MV-4-11 (cell line): Measurements from ENCODE around the gene RNF121.
"Not testable (repeated sequence)": the region's sequence is repeated elsewhere in the genome, so short reads cannot be mapped to it uniquely, and the experiment has no call there.

Experiments used
- DNase-seq: peaks from one replicate; lab custom pipeline; 2025; lab: John Stamatoyannopoulos, UW

RNF121 gene

DNA sequence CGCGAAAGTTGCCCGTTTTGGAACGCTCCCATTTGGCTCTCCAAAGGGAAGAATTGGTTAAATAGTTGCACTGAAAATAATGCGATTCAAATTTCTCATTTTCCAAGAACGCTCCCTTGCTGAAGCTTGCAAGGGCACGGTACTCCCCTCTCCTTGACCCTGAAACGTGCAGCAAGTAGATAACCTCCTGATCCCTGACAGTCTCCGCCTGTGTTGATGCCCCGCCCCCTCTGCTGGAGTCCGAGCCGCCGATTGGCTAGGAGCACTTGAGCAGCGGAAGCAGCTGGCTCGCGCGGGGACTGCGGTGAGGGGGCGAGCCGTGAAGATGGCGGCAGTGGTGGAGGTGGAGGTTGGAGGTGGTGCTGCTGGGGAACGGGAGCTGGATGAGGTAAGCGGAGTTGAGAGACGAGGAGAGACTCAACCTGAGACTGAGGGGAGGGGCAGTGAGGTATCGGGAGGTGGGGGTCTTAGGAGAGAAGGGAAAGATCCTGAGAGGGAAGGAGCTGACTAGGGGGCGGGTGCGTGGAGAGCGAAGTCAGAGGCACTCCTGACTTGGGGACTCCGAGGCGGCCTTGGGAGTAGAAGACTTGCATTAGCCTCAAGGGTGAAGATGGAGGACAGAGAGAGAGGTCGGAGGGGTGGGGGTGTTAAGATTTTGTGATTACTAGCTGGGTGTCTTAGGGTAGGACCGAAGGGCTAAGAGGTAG, at the start of gene RNF121:
Gene RNF121, plus strand, starts transcription at position 310 of the 707 bp plus-strand sequence. Its CDS starts 16 bp downstream, at position 326.
- peak; percentile 95 for DNase-seq

GRCh38 chr11:71885806-71886205, 43.0 kb upstream of the RNF121 start:
- not testable (repeated sequence) for DNase-seq

DNA sequence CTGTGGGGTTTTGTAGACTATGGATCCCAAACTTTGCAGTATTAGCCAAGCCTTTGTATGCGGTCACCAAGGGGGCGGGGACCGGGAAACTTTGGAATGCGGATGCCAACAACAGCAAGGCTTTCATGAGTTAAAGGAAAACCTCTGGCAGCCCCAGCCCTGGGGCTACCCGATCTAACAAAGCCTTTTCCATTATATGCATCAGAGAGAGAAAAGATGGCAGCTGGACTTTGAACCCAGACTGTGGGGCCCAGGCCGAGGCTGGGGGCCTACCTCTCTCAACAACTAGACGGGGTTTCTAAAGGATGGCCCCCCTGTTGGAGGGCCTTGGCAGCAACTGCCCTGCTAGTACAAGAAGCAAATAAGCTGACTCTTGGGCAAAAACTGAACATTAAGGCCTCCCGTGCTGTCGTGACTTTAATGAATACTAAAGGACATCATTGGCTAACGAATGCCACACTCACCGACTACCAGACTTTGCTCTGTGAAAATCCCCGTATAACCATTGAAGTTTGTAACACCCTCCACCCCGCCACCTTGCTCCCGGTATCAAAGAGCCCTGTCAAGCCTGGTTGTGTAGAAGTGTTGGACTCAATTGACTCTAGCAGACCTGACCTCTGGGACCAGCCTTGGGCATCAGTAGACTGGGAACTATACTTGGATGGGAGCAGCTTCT, 40.4 kb upstream of the RNF121 start:
- DNase-seq = not testable (repeated sequence)

- not testable (repeated sequence) for DNase-seq
Measured at GRCh38 chr11:71889181-71889872, 39.5 kb upstream of the RNF121 start.

- DNase-seq = peak; percentile 9
Measured at GRCh38 chr11:71895961-71896360, 32.9 kb upstream of the RNF121 start.

DNA sequence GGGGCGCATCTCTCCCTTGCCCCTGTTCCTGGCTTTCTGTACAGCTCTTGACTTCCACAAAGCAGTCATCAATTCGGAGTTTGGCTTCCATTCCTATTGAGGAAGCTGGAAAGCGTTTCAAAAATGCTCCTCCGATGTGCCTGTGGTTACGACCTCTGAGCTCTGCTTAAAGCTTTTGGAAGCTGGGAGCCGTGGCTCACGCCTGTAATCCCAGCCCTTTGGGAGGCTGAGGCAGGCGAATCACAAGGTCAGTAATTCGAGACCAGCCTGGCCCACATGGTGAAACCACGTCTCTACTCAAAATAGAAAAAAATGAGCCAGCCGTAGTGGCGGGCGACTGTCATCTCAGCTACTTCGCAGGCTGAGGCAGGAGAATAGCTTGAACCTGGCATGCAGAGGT, 27.7 kb upstream of the RNF121 start:
- DNase-seq = peak; percentile 0

- no peak for DNase-seq
Measured at GRCh38 chr11:71908218-71908617, 20.6 kb upstream of the RNF121 start.

DNA sequence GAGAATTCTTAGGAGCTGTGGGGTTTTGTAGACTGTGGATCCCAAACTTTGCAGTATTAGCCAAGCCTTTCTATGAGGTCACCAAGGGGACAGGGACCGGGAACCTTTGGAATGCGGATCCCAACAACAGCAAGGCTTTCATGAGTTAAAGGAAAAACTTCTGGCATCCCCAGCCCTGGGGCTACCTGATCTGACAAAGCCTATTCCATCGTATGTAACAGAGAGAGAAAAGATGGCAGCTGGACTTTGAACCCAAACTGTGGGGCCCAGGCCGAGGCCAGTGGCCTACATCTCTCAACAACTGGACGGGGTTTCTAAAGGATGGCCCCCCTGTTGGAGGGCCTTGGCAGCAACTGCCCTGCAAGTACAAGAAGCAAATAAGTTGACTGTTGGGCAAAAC, 18.1 kb upstream of the RNF121 start:
- DNase-seq = not testable (repeated sequence)

- DNase-seq = not testable (repeated sequence)
Measured at GRCh38 chr11:71911321-71911985, 17.4 kb upstream of the RNF121 start.

- DNase-seq = not testable (repeated sequence)
Measured at GRCh38 chr11:71911986-71912340, 16.9 kb upstream of the RNF121 start.

GRCh38 chr11:71913756-71914526, 14.9 kb upstream of the RNF121 start:
- DNase-seq = no peak

DNA sequence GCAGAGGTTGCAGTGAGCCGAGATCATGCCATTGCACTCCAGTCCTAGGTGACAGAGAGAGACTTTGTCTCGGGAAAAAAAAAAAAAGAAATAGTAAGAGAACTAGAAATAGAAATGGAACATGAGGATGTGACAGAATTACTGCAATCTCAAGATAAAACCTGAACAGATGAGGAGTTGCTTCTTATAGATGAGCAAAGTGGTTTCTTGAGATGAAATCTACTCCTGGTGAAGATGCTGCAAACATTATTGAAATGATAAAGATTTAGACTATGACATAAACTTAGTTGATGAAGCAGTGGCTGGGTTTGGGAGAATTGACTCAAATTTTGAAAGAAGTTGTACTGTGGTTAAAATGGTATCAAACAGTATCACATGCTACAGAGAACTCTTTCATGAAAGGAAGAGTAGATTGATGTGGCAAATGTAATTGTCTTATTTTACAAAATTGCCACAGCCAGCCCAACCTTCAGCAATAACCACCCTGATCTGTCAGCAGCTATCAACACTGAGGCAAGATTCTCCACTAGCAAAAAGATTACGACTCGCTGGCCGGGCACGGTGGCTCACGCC, 14.1 kb upstream of the RNF121 start:
- DNase-seq = no peak

DNA sequence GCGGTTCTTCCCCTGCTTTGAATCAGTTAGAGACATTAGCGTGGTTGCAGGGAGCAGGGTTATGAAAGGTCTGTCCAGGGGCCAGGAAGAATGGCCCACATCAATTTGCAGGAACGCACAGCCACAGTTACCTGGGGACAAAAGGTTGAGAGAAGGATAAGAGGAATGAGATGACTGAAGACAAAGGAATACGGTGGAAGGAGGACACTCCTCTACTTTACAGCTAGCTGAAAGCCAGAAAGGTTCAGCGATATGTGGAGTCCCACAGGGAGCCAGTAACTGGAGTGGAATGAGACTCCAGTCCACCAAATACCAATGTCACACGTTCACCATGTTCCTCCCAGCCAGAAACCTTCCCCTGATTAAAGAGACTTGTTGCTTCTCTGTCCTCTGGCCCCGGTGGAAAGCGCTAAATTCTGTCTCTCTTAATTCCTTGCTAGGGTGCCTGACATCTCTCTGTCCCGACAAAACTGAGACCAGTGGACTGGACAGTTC, 11.2 kb upstream of the RNF121 start:
- DNase-seq = no peak

- DNase-seq = peak; percentile 92
Measured at GRCh38 chr11:71927820-71928736, 768 bp upstream of the RNF121 start, which contains the start of gene XNDC1N. TSS of gene XNDC1N (minus strand) at chr11:71928594. CDS start at chr11:71923353, 5,241 bp downstream.

DNA sequence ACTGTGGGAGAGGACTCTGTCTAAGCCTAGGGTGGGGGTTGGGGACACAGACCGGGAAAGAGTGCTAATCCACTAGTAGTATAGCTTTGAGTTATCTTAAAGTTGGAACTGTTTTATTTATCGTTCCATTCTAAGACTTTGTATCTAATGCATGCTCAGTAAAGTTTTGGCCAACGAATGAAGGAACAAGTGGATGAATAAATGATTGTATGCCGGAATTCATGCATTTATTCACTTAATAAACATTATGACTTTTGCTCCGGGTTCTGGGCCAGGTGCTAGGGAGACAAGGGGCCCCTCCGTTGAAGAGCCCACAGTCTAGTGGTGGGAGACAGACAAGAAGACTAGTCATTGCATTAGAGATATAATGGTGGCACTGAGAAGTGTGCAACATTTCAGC, 645 bp downstream of the RNF121 start:
- DNase-seq = no peak

DNA sequence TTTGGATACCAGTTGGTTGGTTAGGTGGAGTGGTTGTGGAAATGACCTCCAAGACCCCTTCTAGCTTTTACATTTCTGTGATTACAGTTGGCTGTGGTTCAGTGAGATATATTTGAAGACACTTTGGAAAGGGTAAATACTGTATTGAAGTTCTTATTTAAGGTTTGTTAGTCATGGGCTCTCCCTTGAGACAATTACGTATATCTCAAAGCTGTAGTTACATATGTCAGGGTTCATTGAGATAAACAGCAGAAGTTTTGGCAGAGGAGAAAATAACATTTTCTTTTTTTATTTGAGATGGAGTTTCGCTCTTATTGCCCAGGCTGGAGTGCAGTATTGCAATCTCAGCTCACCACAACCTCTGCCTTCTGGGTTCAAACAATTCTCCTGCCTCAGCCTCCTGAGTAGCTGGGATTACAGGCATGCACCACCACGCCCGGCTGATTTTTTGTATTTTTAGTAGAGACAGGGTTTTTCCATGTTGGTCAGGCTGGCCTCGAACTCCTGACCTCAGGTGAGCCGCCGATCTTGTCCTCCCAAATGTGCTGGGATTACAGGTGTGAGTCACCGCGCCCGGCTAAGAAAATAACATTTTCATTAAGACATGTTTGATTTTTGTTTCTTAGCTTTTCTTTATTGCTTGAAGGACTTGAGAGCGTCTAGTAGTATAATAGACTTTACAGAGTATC, 1.9 kb downstream of the RNF121 start:
- DNase-seq = no peak

DNA sequence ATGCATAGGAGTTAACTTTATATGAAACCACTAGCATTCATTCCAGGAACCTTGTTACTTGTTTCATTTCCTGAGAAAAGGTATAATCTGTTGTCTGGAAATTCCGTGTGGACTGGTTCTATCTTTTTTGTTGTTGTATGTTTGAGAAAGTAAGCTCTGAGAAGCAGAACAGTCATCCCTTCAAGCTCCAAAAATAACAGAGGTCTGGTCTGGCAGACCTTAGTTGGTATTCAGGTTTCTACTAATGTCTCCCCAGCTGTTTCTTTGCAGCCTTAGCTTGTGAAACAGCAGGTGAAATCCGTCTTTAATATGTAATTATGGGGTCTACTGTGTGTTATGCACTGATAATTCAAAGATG, 2.4 kb downstream of the RNF121 start:
- DNase-seq = no peak

DNA sequence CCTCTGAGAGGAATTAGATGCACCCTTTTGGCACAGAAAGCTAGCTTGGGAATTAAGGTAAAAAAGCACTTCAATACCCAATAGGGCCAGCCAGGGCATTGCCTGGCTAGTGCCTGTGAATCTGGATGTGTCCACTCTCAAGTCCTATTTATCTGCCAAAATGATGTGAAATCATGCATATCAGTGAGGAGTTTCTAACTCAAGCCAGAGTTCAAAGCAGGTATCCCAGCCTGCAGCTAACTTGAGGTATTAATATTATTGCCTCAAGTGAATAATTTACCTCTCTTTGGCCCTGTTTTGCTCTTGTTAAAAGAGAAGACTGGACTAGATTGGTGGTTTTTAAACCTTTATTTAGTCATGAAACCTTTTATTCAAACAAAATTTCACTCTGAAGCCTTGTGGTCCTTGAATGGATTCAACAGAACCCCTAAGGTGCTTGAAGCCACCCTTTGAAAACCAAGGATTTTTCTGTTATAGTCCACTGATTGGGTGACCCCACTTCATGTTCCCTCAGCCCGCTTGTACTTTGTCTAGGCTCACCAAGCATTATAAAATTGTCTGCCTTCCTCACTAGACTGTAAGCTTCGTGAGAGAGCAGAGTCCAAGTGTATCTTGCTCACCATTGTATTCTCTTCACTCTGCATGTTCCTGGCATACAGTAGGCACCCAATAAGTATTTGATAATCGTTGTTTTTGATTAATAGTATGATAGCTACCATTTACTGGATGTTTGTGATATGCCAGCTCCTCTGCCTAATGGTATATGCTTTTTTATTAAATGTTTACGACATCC, 4.5 kb downstream of the RNF121 start:
- no peak for DNase-seq

DNA sequence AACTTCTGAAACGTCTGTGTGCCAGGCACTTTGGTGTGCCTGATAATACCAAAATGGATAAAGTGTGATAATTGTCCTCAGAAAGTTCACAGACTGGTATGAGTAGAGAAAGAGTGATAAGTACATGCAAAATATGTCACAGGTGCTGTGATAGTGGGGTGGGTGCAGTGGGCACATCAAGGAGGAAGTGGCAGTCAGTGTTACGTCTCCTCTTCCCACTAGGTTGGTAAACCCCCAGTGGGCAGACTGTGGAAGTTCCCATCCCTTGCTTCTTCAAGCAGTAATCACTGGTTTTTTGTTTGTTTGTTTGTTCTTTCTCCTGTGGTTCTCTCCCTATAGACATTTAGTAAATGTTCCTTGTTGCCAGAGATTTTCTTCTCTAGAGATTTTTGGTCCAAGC, 5.4 kb downstream of the RNF121 start:
- DNase-seq = peak; percentile 13
